HCT116 (cell line): ENCODE data around the gene FCAMR. TPM values are rescaled to one million over a fixed set of nuclear protein-coding genes. Genes with fewer than 3 reads are reported as not detected.

Source experiments
- ATAC-seq: fragments of 200-7000 bp; cut with Tn5 transposase; 2 replicates; pipeline ENCODE4 v1.9.1; 2020; ENCODE audit warnings: mild to moderate bottlenecking, moderate library complexity
- BruUV-seq: library from RNA; stranded (reverse); fragments of 400-500 nt; replicated peaks from 2 replicates; lab custom pipeline; 2021; lab: Mats Ljungman, UMichigan
- CTCF ChIA-PET: fragments of 300-600 bp; sonication (Branson Sonifier 250); formaldehyde crosslinking; loops from one replicate; lab custom pipeline; 2021; ENCODE audit warnings: antibody characterized with exemption; lab: Charles Lee
- POLR2A ChIA-PET: fragments of 300-600, 350-600 bp; sonication (Branson Sonifier 250); formaldehyde crosslinking; loops from one replicate; lab custom pipeline; 2021; ENCODE audit warnings: antibody characterized with exemption; lab: Charles Lee
- RAD21 ChIA-PET, 2 experiments: fragments of 300-600 bp; sonication (Branson Sonifier 250); formaldehyde crosslinking; loops; one replicate each; lab custom pipeline; 2023; ENCODE audit warnings: low total read pairs in 2 of 2; ENCODE audit not compliant: uncharacterized antibody in 2 of 2, unreplicated experiment in 2 of 2, low non-redundant PET in 1 of 2; lab: Charles Lee
- DNase-seq: peaks from one replicate; pipeline ENCODE4 v3.0.0-alpha.2; 2010; ENCODE audit warnings: low read depth, low spot score
- H2AFZ ChIP-seq: fragments of 200-600 bp; shearing (Covaris generic), sonication (generic); 2 replicates; pipeline ENCODE4 v1.6.1; 2017; ENCODE audit warnings: low read depth, mixed run types, mixed read lengths, antibody characterized with exemption, low read length; ENCODE audit not compliant: poor library complexity, severe bottlenecking
- H3K27ac ChIP-seq: 2 replicates; pipeline ENCODE4 v1.5.1; 2012; ENCODE audit warnings: low read depth, low read length
- H3K27me3 ChIP-seq: fragments of 200-600 bp; sonication (generic); 2 replicates; pipeline ENCODE4 v1.6.1; 2016; ENCODE audit warnings: mixed run types, low read length, mixed read lengths; ENCODE audit not compliant: insufficient read depth
- H3K36me3 ChIP-seq, 2 experiments: fragments of 200-500 bp in 1 of 2; fragments of 200-600 bp in 1 of 2; sonication (Bioruptor generic) in 1 of 2; sonication (generic) in 1 of 2; 2 replicates each; pipeline versions ENCODE4 v1.5.1 to v1.6.1; 2014 to 2016; ENCODE audit warnings: low read length in 2 of 2, inconsistent platforms in 1 of 2, mixed read lengths in 1 of 2, mixed run types in 1 of 2; ENCODE audit not compliant: insufficient read depth in 2 of 2, control insufficient read depth in 1 of 2
- H3K4me1 ChIP-seq, 2 experiments: fragments of 200-600 bp in 1 of 2; sonication (generic) in 1 of 2; 2 replicates each; pipeline versions ENCODE4 v1.5.1 to v1.6.1; 2012 to 2017; ENCODE audit warnings: low read length in 2 of 2, inconsistent platforms in 1 of 2, mild to moderate bottlenecking in 1 of 2, mixed read lengths in 1 of 2, mixed run types in 1 of 2, moderate library complexity in 1 of 2; ENCODE audit not compliant: insufficient read depth in 2 of 2, control insufficient read depth in 1 of 2
- H3K4me2 ChIP-seq: fragments of 200-600 bp; sonication (generic); 2 replicates; pipeline ENCODE4 v1.6.1; 2017; ENCODE audit warnings: mixed run types, low read length, mixed read lengths
- H3K4me3 ChIP-seq, 2 experiments: fragments of 200-600 bp in 1 of 2; sonication (generic) in 1 of 2; replicated peaks in 1 of 2; 2 replicates each; pipeline ENCODE4 v1.5.1; 2011 to 2016; ENCODE audit warnings: low read length in 2 of 2, control low read depth in 1 of 2, low read depth in 1 of 2, mild to moderate bottlenecking in 1 of 2, mixed read lengths in 1 of 2, mixed run types in 1 of 2
- H3K79me2 ChIP-seq: fragments of 200-600 bp; sonication (generic); 2 replicates; pipeline ENCODE4 v1.6.1; 2017; ENCODE audit warnings: mild to moderate bottlenecking, mixed run types, low read length, moderate library complexity, mixed read lengths; ENCODE audit not compliant: insufficient read depth
- H3K9ac ChIP-seq: fragments of 200-600 bp; sonication (generic); 2 replicates; pipeline ENCODE4 v1.6.1; 2016; ENCODE audit warnings: low read length, mixed read lengths
- H3K9me2 ChIP-seq: fragments of 200-600 bp; sonication (generic), shearing (Covaris generic); 2 replicates; pipeline ENCODE4 v1.6.1; 2017; ENCODE audit warnings: mixed run types, mild to moderate bottlenecking, moderate library complexity; ENCODE audit not compliant: insufficient read depth
- H3K9me3 ChIP-seq, 2 experiments: fragments of 200-500 bp in 1 of 2; fragments of 200-600 bp in 1 of 2; sonication (Bioruptor generic) in 1 of 2; sonication (generic) in 1 of 2; 2 replicates each; pipeline ENCODE4 v1.6.1; 2014 to 2017; ENCODE audit warnings: low read length in 2 of 2, mixed read lengths in 2 of 2, inconsistent platforms in 1 of 2, low read depth in 1 of 2, mild to moderate bottlenecking in 1 of 2, mixed run types in 1 of 2, moderate library complexity in 1 of 2; ENCODE audit not compliant: control insufficient read depth in 1 of 2, insufficient read depth in 1 of 2
- H4K20me1 ChIP-seq: fragments of 200-600 bp; sonication (generic), shearing (Covaris generic); 2 replicates; pipeline ENCODE4 v1.6.1; 2017; ENCODE audit warnings: mixed run types, mild to moderate bottlenecking, moderate library complexity; ENCODE audit not compliant: insufficient read depth
- CBX3 ChIP-seq: IDR thresholded peaks from 2 replicates; pipeline ENCODE4 v1.6.1; 2012; ENCODE audit warnings: low read depth
- EGR1 ChIP-seq: IDR thresholded peaks from 2 replicates; pipeline ENCODE4 v1.6.1; 2012; ENCODE audit warnings: low read depth
- ELF1 ChIP-seq: IDR thresholded peaks from 2 replicates; pipeline ENCODE4 v1.6.1; 2012; ENCODE audit warnings: low read depth, borderline replicate concordance
- EZH2 ChIP-seq: fragments of 200-600 bp; sonication (generic); IDR thresholded peaks from 2 replicates; pipeline ENCODE4 v1.6.1; 2017; ENCODE audit warnings: antibody characterized with exemption, mixed run types
- EZH2phosphoT487 ChIP-seq: fragments of 200-600 bp; IDR thresholded peaks from 2 replicates; pipeline ENCODE4 v1.6.1; 2018; ENCODE audit warnings: antibody characterized with exemption, borderline replicate concordance
- FOSL1 ChIP-seq: IDR thresholded peaks from 2 replicates; pipeline ENCODE4 v1.6.1; 2012; ENCODE audit warnings: low read depth
- JUND ChIP-seq: IDR thresholded peaks from 2 replicates; pipeline ENCODE4 v1.6.1; 2012
- RAD21 ChIP-seq: IDR thresholded peaks from 2 replicates; pipeline ENCODE4 v1.6.1; 2012; ENCODE audit warnings: low read depth, mild to moderate bottlenecking
- SIN3A ChIP-seq: IDR thresholded peaks from 2 replicates; pipeline ENCODE4 v1.6.1; 2012; ENCODE audit warnings: low read depth
- SRF ChIP-seq: IDR thresholded peaks from 2 replicates; pipeline ENCODE4 v1.6.1; 2012; ENCODE audit warnings: low read depth
- TCF7L2 ChIP-seq: IDR thresholded peaks from 2 replicates; pipeline ENCODE4 v1.7.0; 2011; ENCODE audit warnings: borderline replicate concordance, inconsistent platforms; ENCODE audit not compliant: insufficient read depth, insufficient read length; ENCODE audit errors: extremely low read depth
- YY1 ChIP-seq: IDR thresholded peaks from 2 replicates; pipeline ENCODE4 v1.6.1; 2011; ENCODE audit warnings: low read length, low read depth, moderate library complexity, mild to moderate bottlenecking; ENCODE audit not compliant: insufficient replicate concordance; ENCODE audit errors: extremely low read depth
- intact Hi-C: fragments of 100-400 bp; cut with micrococcal nuclease; formaldehyde crosslinking; loops from 2 replicates; pipeline ENCODE4 v1.10.0; 2022
- total RNA-seq: library from RNA; stranded (reverse); gene quantifications from one replicate; pipeline ENCODE4 v1.2.1, GENCODE V29; 2021; ENCODE audit not compliant: unreplicated experiment
- TF ChIP-seq, protein P1 (sequence below), 3 experiments: fragments of 200-600 bp in 1 of 3; sonication (generic) in 1 of 3; IDR thresholded peaks in 2 of 3; conservative IDR thresholded peaks in 1 of 3; 2 replicates each; pipeline ENCODE4 v1.5.1; 2012 to 2017; ENCODE audit warnings: low read depth in 2 of 3, low read length in 2 of 3, antibody characterized with exemption in 1 of 3, borderline replicate concordance in 1 of 3, control low read depth in 1 of 3, mild to moderate bottlenecking in 1 of 3, mixed read lengths in 1 of 3, mixed run types in 1 of 3, moderate library complexity in 1 of 3; ENCODE audit not compliant: insufficient read depth in 1 of 3
- TF ChIP-seq, protein P2 (sequence below): IDR thresholded peaks from 2 replicates; pipeline ENCODE4 v1.6.1; 2012

The FCAMR gene
- total RNA-seq, 1 experiment from 2014 or later: not detected

DNA sequence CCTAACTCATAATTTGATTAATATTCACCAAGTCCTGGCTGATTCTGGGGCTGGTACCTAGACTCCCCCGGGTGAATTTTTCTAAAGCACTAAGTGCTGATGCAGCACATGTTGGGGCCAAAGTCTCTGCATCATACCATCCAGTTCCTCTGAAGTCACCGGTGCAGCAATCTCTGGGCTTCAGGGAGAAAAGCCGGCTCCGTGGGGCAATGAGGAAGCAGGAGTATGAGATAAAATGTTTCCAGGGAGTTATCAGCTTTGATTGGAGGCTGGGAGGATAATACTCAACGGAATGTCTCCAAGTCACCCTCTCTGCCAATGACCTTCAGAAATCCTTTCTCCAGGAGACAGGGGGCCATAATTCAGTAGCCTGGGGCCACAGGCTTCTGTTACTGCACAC, 1.2 kb downstream of the FCAMR start:
- ChIA-PET CTCF (no interaction called here), RAD21 (no interaction called here)

DNA sequence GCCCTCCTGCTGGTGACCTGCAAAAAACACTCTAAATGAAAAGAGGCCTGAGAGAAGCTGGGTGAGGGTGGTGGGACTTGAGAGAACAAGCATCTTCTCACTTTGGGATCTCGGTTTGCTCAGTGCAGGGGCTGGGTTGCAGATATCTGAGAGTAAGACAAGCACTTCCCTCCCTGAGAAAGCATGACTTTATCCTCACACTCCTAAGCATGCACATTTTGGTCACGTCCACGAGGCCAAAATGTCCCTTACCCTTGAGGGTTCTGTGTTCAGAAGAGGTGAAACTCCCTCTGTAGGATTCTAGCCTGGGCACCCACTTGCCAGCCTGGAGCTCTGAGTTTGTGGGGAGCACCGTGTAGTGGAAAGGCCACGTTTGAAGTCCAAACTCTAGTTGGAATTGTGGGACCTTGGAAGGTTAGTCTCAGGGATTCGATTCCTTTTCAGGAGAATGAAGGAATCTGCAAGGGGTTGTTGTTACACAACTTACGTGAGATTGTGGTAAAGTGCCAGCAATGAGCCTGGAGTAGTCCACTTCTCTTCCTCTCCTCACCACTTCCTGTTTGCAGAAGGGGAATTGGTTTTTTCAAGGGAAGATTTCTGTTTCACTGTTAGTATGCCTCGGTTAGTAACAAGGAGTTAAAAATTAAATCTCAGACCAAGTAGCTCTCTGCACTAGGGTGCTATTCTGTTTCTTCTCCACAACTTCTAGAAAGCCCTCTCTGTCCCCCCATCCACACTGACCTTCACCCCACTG, 3.0 kb downstream of the FCAMR start:
- Histone ChIP-seq H3K9me3 (no peaks in the 10 kb centered on the region), H2AFZ (no peak overlapping the region), H3K9me2 (no peaks in the 10 kb centered on the region), H3K9ac (no peak overlapping the region), H4K20me1 (no peaks in the 10 kb centered on the region), H3K4me2 (no peak overlapping the region), H3K27me3 (peaks cover 11% of the 10 kb centered on the region; the same call in 1 of the 2 replicates), H3K4me1 (no peaks in the 10 kb centered on the region), H3K36me3 (no peaks in the 10 kb centered on the region), H3K4me3 (no peak overlapping the region), H3K27ac (no peak overlapping the region)
- ATAC-seq (no peak), DNase-seq (no peak)
- no TSS peak for BruUV-seq
- intact Hi-C loops: no loop called here
- POLR2A ChIA-PET: no interaction called here
- RAD21 ChIA-PET: no interaction called here
- TF ChIP-seq SRF: no peak
- no peak for TF ChIP-seq SIN3A
- no peak for TF ChIP-seq EZH2
- no peak for TF ChIP-seq EZH2phosphoT487
- no peak for TF ChIP-seq TCF7L2
- TF ChIP-seq FOSL1: no peak
- no peak for TF ChIP-seq RAD21
- TF ChIP-seq EGR1: no peak
- TF ChIP-seq, protein P1, sequence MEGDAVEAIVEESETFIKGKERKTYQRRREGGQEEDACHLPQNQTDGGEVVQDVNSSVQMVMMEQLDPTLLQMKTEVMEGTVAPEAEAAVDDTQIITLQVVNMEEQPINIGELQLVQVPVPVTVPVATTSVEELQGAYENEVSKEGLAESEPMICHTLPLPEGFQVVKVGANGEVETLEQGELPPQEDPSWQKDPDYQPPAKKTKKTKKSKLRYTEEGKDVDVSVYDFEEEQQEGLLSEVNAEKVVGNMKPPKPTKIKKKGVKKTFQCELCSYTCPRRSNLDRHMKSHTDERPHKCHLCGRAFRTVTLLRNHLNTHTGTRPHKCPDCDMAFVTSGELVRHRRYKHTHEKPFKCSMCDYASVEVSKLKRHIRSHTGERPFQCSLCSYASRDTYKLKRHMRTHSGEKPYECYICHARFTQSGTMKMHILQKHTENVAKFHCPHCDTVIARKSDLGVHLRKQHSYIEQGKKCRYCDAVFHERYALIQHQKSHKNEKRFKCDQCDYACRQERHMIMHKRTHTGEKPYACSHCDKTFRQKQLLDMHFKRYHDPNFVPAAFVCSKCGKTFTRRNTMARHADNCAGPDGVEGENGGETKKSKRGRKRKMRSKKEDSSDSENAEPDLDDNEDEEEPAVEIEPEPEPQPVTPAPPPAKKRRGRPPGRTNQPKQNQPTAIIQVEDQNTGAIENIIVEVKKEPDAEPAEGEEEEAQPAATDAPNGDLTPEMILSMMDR (IDR thresholded peaks at IDR 0.05 in 2 of 3, conservative IDR thresholded peaks at IDR 0.05 in 1 of 3; ENCODE audit: borderline replicate concordance in 1 of 3, insufficient read depth in 1 of 3, low read depth in 2 of 3, low read length in 2 of 3): no peak
- TF ChIP-seq JUND: no peak
- no peak for TF ChIP-seq ELF1
- TF ChIP-seq CBX3: no peak
- no peak for TF ChIP-seq YY1
- TF ChIP-seq, protein P2, sequence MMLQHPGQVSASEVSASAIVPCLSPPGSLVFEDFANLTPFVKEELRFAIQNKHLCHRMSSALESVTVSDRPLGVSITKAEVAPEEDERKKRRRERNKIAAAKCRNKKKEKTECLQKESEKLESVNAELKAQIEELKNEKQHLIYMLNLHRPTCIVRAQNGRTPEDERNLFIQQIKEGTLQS: no peak
- TF ChIP-seq, all 23 proteins: peak for 0
- H3K79me2 ChIP-seq: no peaks in the 10 kb centered on the region
- CTCF ChIA-PET: no interaction called here

More for the DNA sequence above, 1.2 kb downstream of the FCAMR start:
- Histone ChIP-seq H3K9me2 (no peaks in the 10 kb centered on the region), H3K4me2 (no peak overlapping the region), H3K9ac (no peak overlapping the region), H3K27me3 (peaks cover 11% of the 10 kb centered on the region; the same call in 1 of the 2 replicates), H3K79me2 (no peaks in the 10 kb centered on the region), H3K36me3 (no peaks in the 10 kb centered on the region), H4K20me1 (no peaks in the 10 kb centered on the region), H3K4me3 (no peak overlapping the region), H3K27ac (no peak overlapping the region), H3K4me1 (no peaks in the 10 kb centered on the region), H2AFZ (no peak overlapping the region), H3K9me3 (no peaks in the 10 kb centered on the region)
- intact Hi-C loops: no loop called here
- BruUV-seq: no TSS peak
- no peak for TF ChIP-seq YY1
- ATAC-seq (no peak), DNase-seq (no peak)
- POLR2A ChIA-PET: no interaction called here
